Endothelial cell of umbilical vein (primary cell): ENCODE results near the gene EFNA5.

Experiments used
- EZH2 ChIP-seq: IDR thresholded peaks from 2 replicates; pipeline ENCODE4 v1.6.1; 2012; ENCODE audit warnings: borderline replicate concordance, low read depth, mild to moderate bottlenecking, moderate library complexity, low read length, inconsistent platforms; ENCODE audit not compliant: severe bottlenecking
- FOS ChIP-seq: IDR thresholded peaks from 2 replicates; pipeline ENCODE4 v1.6.1; 2011; ENCODE audit warnings: mild to moderate bottlenecking, low read length, moderate library complexity, borderline replicate concordance; ENCODE audit not compliant: insufficient read depth
- GATA2 ChIP-seq: IDR thresholded peaks from 2 replicates; pipeline ENCODE4 v1.7.0; 2011; ENCODE audit warnings: low read depth, mild to moderate bottlenecking, moderate library complexity, mixed read lengths, low read length; ENCODE audit not compliant: insufficient read length, insufficient read depth
- JUN ChIP-seq: IDR thresholded peaks from 2 replicates; pipeline ENCODE4 v1.6.1; 2011; ENCODE audit warnings: borderline replicate concordance, low read depth; ENCODE audit not compliant: insufficient read length, insufficient read depth
- MYC ChIP-seq: IDR thresholded peaks from one replicate; pipeline ENCODE4 v1.6.1; 2011; ENCODE audit warnings: mild to moderate bottlenecking, low read depth, low read length
- POLR2A ChIP-seq: IDR thresholded peaks from 2 replicates; pipeline ENCODE4 v1.6.1; 2012; ENCODE audit warnings: low read depth, mild to moderate bottlenecking, control low read depth, low read length
- POLR2AphosphoS5 ChIP-seq: IDR thresholded peaks from 2 replicates; pipeline ENCODE4 v1.6.1; 2012; ENCODE audit warnings: low read depth, mild to moderate bottlenecking, control low read depth, low read length, moderate library complexity; ENCODE audit not compliant: insufficient read depth
- TF ChIP-seq, protein P1 (sequence below), 2 donors: IDR thresholded peaks; 1 replicate in 1 of 2; 2 replicates in 1 of 2; pipeline ENCODE4 v1.5.1; 2011; ENCODE audit warnings: low read length in 2 of 2, mild to moderate bottlenecking in 2 of 2, moderate library complexity in 2 of 2, control low read depth in 1 of 2, inconsistent platforms in 1 of 2, low read depth in 1 of 2; ENCODE audit not compliant: insufficient read depth in 1 of 2; ENCODE audit errors: extremely low read depth in 1 of 2
- TF ChIP-seq, protein P2 (sequence below): IDR thresholded peaks from 2 replicates; pipeline ENCODE4 v1.6.1; 2011; ENCODE audit not compliant: insufficient read depth, insufficient read length

DNA sequence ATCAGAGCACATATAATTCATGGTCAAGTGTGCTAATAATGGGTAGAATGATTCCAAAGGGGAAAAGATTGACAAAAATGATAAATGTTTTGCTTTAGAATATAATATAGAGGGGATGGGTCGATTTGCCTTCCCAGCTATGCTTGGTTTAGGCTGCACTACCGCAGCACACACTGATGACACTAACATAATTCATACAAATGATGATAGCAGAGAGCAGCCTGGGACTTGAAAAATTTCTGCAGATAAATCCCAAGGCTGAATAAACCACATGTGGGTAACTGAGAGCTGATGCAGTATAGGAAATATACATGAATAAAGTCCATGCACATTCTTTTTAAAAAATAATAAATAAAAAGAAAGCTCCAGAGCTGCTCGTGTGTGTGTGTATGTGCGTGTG lies 54.5 kb downstream of the EFNA5 start:
- TF ChIP-seq POLR2AphosphoS5 (no peak), POLR2A (no peak), EZH2 (no peak), MYC (no peak), GATA2 (no peak), JUN (no peak), FOS (no peak)
- TF ChIP-seq, protein P1, sequence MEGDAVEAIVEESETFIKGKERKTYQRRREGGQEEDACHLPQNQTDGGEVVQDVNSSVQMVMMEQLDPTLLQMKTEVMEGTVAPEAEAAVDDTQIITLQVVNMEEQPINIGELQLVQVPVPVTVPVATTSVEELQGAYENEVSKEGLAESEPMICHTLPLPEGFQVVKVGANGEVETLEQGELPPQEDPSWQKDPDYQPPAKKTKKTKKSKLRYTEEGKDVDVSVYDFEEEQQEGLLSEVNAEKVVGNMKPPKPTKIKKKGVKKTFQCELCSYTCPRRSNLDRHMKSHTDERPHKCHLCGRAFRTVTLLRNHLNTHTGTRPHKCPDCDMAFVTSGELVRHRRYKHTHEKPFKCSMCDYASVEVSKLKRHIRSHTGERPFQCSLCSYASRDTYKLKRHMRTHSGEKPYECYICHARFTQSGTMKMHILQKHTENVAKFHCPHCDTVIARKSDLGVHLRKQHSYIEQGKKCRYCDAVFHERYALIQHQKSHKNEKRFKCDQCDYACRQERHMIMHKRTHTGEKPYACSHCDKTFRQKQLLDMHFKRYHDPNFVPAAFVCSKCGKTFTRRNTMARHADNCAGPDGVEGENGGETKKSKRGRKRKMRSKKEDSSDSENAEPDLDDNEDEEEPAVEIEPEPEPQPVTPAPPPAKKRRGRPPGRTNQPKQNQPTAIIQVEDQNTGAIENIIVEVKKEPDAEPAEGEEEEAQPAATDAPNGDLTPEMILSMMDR (IDR thresholded peaks at IDR 0.05; ENCODE audit: extremely low read depth in 1 of 2, insufficient read depth in 1 of 2, low read depth in 1 of 2, low read length in 2 of 2): no peak
- TF ChIP-seq, protein P2, sequence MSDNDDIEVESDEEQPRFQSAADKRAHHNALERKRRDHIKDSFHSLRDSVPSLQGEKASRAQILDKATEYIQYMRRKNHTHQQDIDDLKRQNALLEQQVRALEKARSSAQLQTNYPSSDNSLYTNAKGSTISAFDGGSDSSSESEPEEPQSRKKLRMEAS: no peak
